ENCODE results near the gene ANGPT4. TPM values are rescaled to one million over a fixed set of nuclear protein-coding genes. Genes with fewer than 3 reads are reported as not detected.

Gene ANGPT4
- total and polyA plus RNA-seq, 2 of the 13 experiments (the other 11 are each of a cell fraction or from before 2014, with no cell fraction given), result not detected

GRCh38 chr20:921068-921467 is 4.9 kb upstream of the ANGPT4 start (continued):
- TF ChIP-seq, protein P1, sequence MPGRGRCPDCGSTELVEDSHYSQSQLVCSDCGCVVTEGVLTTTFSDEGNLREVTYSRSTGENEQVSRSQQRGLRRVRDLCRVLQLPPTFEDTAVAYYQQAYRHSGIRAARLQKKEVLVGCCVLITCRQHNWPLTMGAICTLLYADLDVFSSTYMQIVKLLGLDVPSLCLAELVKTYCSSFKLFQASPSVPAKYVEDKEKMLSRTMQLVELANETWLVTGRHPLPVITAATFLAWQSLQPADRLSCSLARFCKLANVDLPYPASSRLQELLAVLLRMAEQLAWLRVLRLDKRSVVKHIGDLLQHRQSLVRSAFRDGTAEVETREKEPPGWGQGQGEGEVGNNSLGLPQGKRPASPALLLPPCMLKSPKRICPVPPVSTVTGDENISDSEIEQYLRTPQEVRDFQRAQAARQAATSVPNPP (CRISPR knock-in tag; IDR thresholded peaks at IDR 0.05), result no peak
- TF ChIP-seq, protein P2, sequence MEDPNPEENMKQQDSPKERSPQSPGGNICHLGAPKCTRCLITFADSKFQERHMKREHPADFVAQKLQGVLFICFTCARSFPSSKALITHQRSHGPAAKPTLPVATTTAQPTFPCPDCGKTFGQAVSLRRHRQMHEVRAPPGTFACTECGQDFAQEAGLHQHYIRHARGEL (CRISPR knock-in tag; IDR thresholded peaks at IDR 0.05), result no peak

DNA sequence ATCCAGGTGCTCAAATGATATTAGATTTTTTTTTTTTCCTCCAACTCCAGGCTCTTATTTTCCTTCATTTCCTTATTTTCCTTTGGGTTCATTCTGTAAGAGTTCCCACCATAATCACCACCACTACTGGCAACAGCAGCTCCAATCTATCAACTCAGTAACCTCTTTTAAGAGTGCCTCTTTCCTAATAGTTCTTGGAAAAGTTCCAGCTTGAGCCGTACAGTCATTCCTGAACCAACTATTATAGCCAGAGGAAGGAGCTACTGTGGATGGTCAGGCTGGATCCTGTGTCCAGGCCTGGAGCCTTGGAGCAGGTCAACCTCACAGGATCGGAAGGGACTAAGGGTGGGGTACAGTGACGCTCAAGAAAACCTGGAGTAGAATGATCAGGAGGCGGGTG is 4.2 kb upstream of the ANGPT4 start:
- FAIRE-seq, result no peak
- TF ChIP-seq ZNF790 (CRISPR knock-in tag; IDR thresholded peaks at IDR 0.05; ENCODE audit: borderline replicate concordance) (no peak), ZNF546 (CRISPR knock-in tag; conservative IDR thresholded peaks at IDR 0.05) (no peak), ZNF674 (CRISPR knock-in tag; IDR thresholded peaks at IDR 0.05; ENCODE audit: low read depth) (no peak), ZNF292 (CRISPR knock-in tag; IDR thresholded peaks at IDR 0.05; ENCODE audit: borderline replicate concordance, low read depth) (no peak), ZSCAN12 (CRISPR knock-in tag; IDR thresholded peaks at IDR 0.05) (no peak), ADNP (CRISPR knock-in tag; IDR thresholded peaks at IDR 0.05) (no peak), DNMT3B (CRISPR knock-in tag; conservative IDR thresholded peaks at IDR 0.05) (no peak), MZF1 (CRISPR knock-in tag; IDR thresholded peaks at IDR 0.05; ENCODE audit: borderline replicate concordance) (no peak), MAFG (CRISPR knock-in tag; IDR thresholded peaks at IDR 0.05) (no peak), TBL1XR1 (IDR thresholded peaks at IDR 0.05; ENCODE audit: borderline replicate concordance, low read length, partially characterized antibody) (no peak), SNAI1 (CRISPR knock-in tag; IDR thresholded peaks at IDR 0.05; ENCODE audit: borderline replicate concordance) (no peak)
- TF ChIP-seq, protein P3, sequence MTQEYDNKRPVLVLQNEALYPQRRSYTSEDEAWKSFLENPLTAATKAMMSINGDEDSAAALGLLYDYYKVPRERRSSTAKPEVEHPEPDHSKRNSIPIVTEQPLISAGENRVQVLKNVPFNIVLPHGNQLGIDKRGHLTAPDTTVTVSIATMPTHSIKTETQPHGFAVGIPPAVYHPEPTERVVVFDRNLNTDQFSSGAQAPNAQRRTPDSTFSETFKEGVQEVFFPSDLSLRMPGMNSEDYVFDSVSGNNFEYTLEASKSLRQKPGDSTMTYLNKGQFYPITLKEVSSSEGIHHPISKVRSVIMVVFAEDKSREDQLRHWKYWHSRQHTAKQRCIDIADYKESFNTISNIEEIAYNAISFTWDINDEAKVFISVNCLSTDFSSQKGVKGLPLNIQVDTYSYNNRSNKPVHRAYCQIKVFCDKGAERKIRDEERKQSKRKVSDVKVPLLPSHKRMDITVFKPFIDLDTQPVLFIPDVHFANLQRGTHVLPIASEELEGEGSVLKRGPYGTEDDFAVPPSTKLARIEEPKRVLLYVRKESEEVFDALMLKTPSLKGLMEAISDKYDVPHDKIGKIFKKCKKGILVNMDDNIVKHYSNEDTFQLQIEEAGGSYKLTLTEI (CRISPR knock-in tag; conservative IDR thresholded peaks at IDR 0.05), result no peak

More for the DNA sequence above, 4.2 kb upstream of the ANGPT4 start:
- POLR2A ChIA-PET, result no interaction called here
- Histone ChIP-seq H3K27me3 (ENCODE audit: control insufficient read depth in 1 of 2, insufficient read depth in 2 of 2, low read length in 2 of 2) (peaks cover 3 to 17% of the 10 kb centered on the region in 2 experiments; a peak in 3 of 5 replicates), H4K20me1 (ENCODE audit: insufficient read depth, low read length) (no peaks in the 10 kb centered on the region), H3K4me3 (replicated peaks in 1 of 3; ENCODE audit: insufficient read depth in 1 of 3, low read depth in 2 of 3, low read length in 3 of 3) (no peak overlapping the region), H3K4me1 (ENCODE audit: insufficient read depth, low read length) (peaks cover 9% of the 10 kb centered on the region), H3K79me2 (ENCODE audit: insufficient read depth, low read length) (no peaks in the 10 kb centered on the region), H3K9ac (ENCODE audit: insufficient read depth, low read depth, low read length) (no peak overlapping the region), H3K36me3 (replicated peaks in 1 of 2; ENCODE audit: control insufficient read depth in 1 of 2, insufficient read depth in 2 of 2, low read length in 2 of 2) (no peaks in the 10 kb centered on the region), H3K4me2 (ENCODE audit: low read depth, low read length) (no peak overlapping the region), H2AFZ (ENCODE audit: low read length) (no peak overlapping the region), H3K9me3 (ENCODE audit: low read length) (no peaks in the 10 kb centered on the region), H3K27ac (ENCODE audit: extremely low read length, insufficient read depth, low read length) (no peak overlapping the region)
- DNase-seq (ENCODE audit: low spot score) (no peak), ATAC-seq (no peak)
- 45% methylated on average over 4 of the region's 4 CpGs for WGBS (ENCODE audit: low lambda C conversion rate)
- intact Hi-C loops (cut with micrococcal nuclease; ENCODE audit: unreplicated experiment) (no loop called here), in situ Hi-C loops (cut with HindIII; ENCODE audit: extremely low pct_ligation_motif_present, low pct_unique_long_range_greater_than_20kb) (no loop called here)
- no TSS peak for BruUV-seq (replicated peaks)
- CTCF ChIA-PET (ENCODE audit: low intra/inter-chr PET ratio, low total read pairs), result no interaction called here
